Esophagus muscularis mucosa (tissue), 4 donors: ENCODE results near the gene NEFH. TPM values are rescaled to one million over a fixed set of nuclear protein-coding genes. Genes with fewer than 3 reads are reported as not detected.

Experiments
- DNase-seq: peaks from one replicate; pipeline ENCODE4 v3.0.0-alpha.2; 2017; ENCODE audit errors: extremely low spot score
- H3K27ac ChIP-seq, 4 donors: fragments of 200-600 bp; sonication (generic); replicated peaks in 1 of 4; 1 replicate in 3 of 4; 2 replicates in 1 of 4; pipeline ENCODE4 v1.5.1; 2016 to 2019; ENCODE audit warnings: mild to moderate bottlenecking in 1 of 4
- H3K27me3 ChIP-seq, 4 donors: fragments of 200-600 bp; sonication (generic); one replicate each; pipeline versions ENCODE4 v1.5.1 to v1.6.0; 2016 to 2019
- H3K36me3 ChIP-seq, 4 donors: fragments of 200-600 bp; sonication (generic); one replicate each; pipeline ENCODE4 v1.5.1; 2016 to 2019
- H3K4me1 ChIP-seq, 4 donors: fragments of 200-600 bp; sonication (generic); one replicate each; pipeline ENCODE4 v1.5.1; 2016 to 2019
- H3K4me3 ChIP-seq, 4 donors: fragments of 200-600 bp; sonication (generic); 1 replicate in 2 of 4; 2 replicates in 2 of 4; pipeline ENCODE4 v1.5.1; 2016 to 2019; ENCODE audit warnings: mild to moderate bottlenecking in 4 of 4, moderate library complexity in 1 of 4
- H3K9me3 ChIP-seq, 4 donors: fragments of 200-600 bp; sonication (generic); 1 replicate in 3 of 4; 2 replicates in 1 of 4; pipeline ENCODE4 v1.5.1; 2016 to 2019
- CTCF ChIP-seq, 3 experiments: fragments of 200-600 bp in 2 of 3; fragments of 450-650 bp in 1 of 3; sonication (generic) in 2 of 3; IDR thresholded peaks; one replicate each; pipeline ENCODE4 v1.5.1; 2017 to 2019; ENCODE audit warnings: antibody characterized with exemption in 3 of 3, mild to moderate bottlenecking in 2 of 3, moderate library complexity in 1 of 3
- EP300 ChIP-seq: sonication (generic); formaldehyde crosslinking; IDR thresholded peaks from one replicate; pipeline ENCODE4 v1.6.1; 2017; ENCODE audit warnings: antibody characterized with exemption
- POLR2A ChIP-seq: fragments of 450-650 bp; IDR thresholded peaks from one replicate; pipeline ENCODE4 v1.6.1; 2017; ENCODE audit warnings: antibody characterized with exemption, moderate library complexity, mild to moderate bottlenecking, low read depth
- POLR2AphosphoS5 ChIP-seq, 2 donors: sonication (generic); formaldehyde crosslinking; IDR thresholded peaks; one replicate each; pipeline ENCODE4 v1.6.1; 2017; ENCODE audit warnings: antibody characterized with exemption in 2 of 2
- WGBS: methylation state at CpG from one replicate; pipeline ENCODE4 v1.1.5; 2018; 5-methylcytosine and 5-hydroxymethylcytosine counted together
- intact Hi-C: fragments of 100-400 bp; cut with DNase I; formaldehyde crosslinking; loops from one replicate; pipeline ENCODE4 v1.15.1; 2023
- total RNA-seq, 4 donors: library from RNA; depleted of rRNA; stranded (reverse); fragments of >200 nt; gene quantifications; one replicate each; pipeline versions ENCODE4 v1.1.0 to v1.2.1, GENCODE V29; 2016

Gene NEFH
- total RNA-seq, 4 donors from 2014 or later: 1.2 to 2.7 (median 2.0) TPM

- Histone ChIP-seq H3K27ac (no peak overlapping the region), H3K36me3 (no peaks in the 10 kb centered on the region), H3K9me3 (no peaks in the 10 kb centered on the region), H3K4me1 (peaks cover 10 to 17% (median 11%) of the 10 kb centered on the region in 4 donors), H3K4me3 (no peak overlapping the region), H3K27me3 (peaks cover 0 to 53% (median 0%) of the 10 kb centered on the region in 4 donors)
- TF ChIP-seq CTCF (IDR thresholded peaks at IDR 0.05) (no peak), EP300 (no peak), POLR2A (no peak), POLR2AphosphoS5 (IDR thresholded peaks at IDR 0.05) (no peak)
- DNase-seq: no peak
- intact Hi-C loops: no loop called here
- WGBS: 80% methylated on average over 1 of the region's 5 CpGs
Measured at GRCh38 chr22:29473001-29473400, 7.0 kb upstream of the NEFH start.

- WGBS: 87% methylated on average over 8 of the region's 8 CpGs
- TF ChIP-seq CTCF (IDR thresholded peaks at IDR 0.05): no peak
- TF ChIP-seq POLR2AphosphoS5 (IDR thresholded peaks at IDR 0.05): no peak
- TF ChIP-seq EP300: no peak
- no peak for TF ChIP-seq POLR2A
Measured at GRCh38 chr22:29475550-29475949, 4.5 kb upstream of the NEFH start.

GRCh38 chr22:29476116-29476515 is 3.9 kb upstream of the NEFH start:
- peaks cover 6 to 60% (median 28%) of the 10 kb centered on the region in 4 donors for H3K27me3 ChIP-seq
- 53% methylated on average over 6 of the region's 6 CpGs for WGBS

More at GRCh38 chr22:29475550-29475949, 4.5 kb upstream of the NEFH start:
- no peak for DNase-seq
- Histone ChIP-seq H3K36me3 (no peaks in the 10 kb centered on the region), H3K4me1 (peaks cover 10 to 30% (median 19%) of the 10 kb centered on the region in 4 donors), H3K4me3 (no peak overlapping the region), H3K27me3 (peaks cover under 1 to 59% (median 22%) of the 10 kb centered on the region in 4 donors), H3K27ac (no peak overlapping the region), H3K9me3 (peaks cover 0 to 2% (median 0%) of the 10 kb centered on the region in 4 donors)
- intact Hi-C loops: no loop called here

GRCh38 chr22:29477723-29478318 is 2.2 kb upstream of the NEFH start:
- 27% methylated on average over 4 of the region's 4 CpGs for WGBS
- DNase-seq: no peak
- TF ChIP-seq CTCF (IDR thresholded peaks at IDR 0.05) (no peak), POLR2A (no peak), EP300 (no peak), POLR2AphosphoS5 (IDR thresholded peaks at IDR 0.05) (no peak)
- Histone ChIP-seq H3K9me3 (peaks cover 0 to 4% (median 0%) of the 10 kb centered on the region in 4 donors), H3K27ac (no peak overlapping the region), H3K27me3 (peaks cover 7 to 68% (median 36%) of the 10 kb centered on the region in 4 donors), H3K4me1 (peaks cover 13 to 40% (median 28%) of the 10 kb centered on the region in 4 donors), H3K36me3 (no peaks in the 10 kb centered on the region), H3K4me3 (no peak overlapping the region)
- intact Hi-C loops: no loop called here

More at GRCh38 chr22:29476116-29476515, 3.9 kb upstream of the NEFH start:
- Histone ChIP-seq H3K4me1 (peaks cover 11 to 33% (median 22%) of the 10 kb centered on the region in 4 donors), H3K36me3 (no peaks in the 10 kb centered on the region), H3K9me3 (peaks cover 0 to 4% (median 0%) of the 10 kb centered on the region in 4 donors), H3K27ac (no peak overlapping the region), H3K4me3 (no peak overlapping the region)
- intact Hi-C loops: no loop called here
- DNase-seq: no peak
- TF ChIP-seq EP300 (no peak), POLR2AphosphoS5 (IDR thresholded peaks at IDR 0.05) (no peak), POLR2A (no peak), CTCF (IDR thresholded peaks at IDR 0.05) (no peak)
